ENCODE measurements around the gene GAL3ST2.

DNA sequence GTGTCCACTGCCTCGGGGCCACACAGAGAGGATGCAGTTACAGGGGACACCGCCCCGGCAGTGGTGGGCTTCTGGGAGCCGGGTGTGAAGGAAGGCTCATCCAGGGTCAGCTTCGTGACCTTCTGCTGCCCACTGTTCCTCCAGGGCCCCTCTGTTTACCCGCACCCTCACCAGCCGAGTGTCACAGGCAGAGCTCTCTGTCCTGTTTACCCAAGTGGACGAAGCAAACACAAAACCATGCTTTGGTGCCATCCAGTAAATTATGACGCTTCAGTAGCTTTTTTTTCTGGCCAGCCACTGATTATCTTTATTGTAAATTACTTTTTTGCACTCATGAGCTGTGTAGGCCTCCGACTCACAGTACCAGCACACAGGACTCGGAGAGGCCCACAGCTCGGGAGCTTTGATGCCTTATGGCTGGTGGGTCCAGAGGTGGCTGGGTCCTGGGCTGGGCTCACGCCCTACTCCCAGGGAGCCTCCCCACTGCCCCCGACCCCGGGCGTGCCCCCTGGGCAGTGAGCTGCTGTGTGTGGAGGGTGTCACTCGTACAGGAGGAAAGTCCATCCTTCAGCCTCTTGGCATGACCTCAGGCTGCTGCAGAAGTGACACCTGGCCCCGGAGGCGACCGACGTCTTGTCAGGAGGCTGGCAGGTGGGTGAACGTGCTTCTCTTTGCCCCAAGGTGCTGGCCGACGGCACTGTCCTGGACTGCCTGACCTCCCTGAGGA, 32.4 kb upstream of the GAL3ST2 start:
- TF ChIP-seq EP300 (IDR thresholded peaks at IDR 0.05): no peak
- TF ChIP-seq, protein P1, sequence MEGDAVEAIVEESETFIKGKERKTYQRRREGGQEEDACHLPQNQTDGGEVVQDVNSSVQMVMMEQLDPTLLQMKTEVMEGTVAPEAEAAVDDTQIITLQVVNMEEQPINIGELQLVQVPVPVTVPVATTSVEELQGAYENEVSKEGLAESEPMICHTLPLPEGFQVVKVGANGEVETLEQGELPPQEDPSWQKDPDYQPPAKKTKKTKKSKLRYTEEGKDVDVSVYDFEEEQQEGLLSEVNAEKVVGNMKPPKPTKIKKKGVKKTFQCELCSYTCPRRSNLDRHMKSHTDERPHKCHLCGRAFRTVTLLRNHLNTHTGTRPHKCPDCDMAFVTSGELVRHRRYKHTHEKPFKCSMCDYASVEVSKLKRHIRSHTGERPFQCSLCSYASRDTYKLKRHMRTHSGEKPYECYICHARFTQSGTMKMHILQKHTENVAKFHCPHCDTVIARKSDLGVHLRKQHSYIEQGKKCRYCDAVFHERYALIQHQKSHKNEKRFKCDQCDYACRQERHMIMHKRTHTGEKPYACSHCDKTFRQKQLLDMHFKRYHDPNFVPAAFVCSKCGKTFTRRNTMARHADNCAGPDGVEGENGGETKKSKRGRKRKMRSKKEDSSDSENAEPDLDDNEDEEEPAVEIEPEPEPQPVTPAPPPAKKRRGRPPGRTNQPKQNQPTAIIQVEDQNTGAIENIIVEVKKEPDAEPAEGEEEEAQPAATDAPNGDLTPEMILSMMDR (IDR thresholded peaks at IDR 0.05): no peak

All from gastroesophageal sphincter (tissue), 3 donors.